HEK293T (cell line): ENCODE data around the gene TMEM17.
"Not testable (repeated sequence)": the region's sequence is repeated elsewhere in the genome, so short reads cannot be mapped to it uniquely, and the experiment has no call there.

ENCODE experiments used
- CTCF ChIA-PET: fragments of 350-600 bp; formaldehyde crosslinking; extraction: SDS; loops from one replicate; lab custom pipeline; 2021; ENCODE audit warnings: antibody characterized with exemption, inconsistent platforms; lab: Yijun Ruan, JAX
- POLR2A ChIA-PET: fragments of 350-600 bp; formaldehyde crosslinking; extraction: SDS; loops from one replicate; lab custom pipeline; 2020; ENCODE audit warnings: antibody characterized with exemption, inconsistent platforms; lab: Yijun Ruan, JAX
- DNase-seq: peaks from one replicate; pipeline ENCODE4 v3.0.0; 2012; ENCODE audit warnings: mixed read lengths; ENCODE audit errors: extremely low spot score
- ARNT ChIP-seq: fragments of 450-650 bp; IDR thresholded peaks from 2 replicates; pipeline ENCODE4 v1.6.1; 2017; ENCODE audit warnings: mild to moderate bottlenecking
- BHLHE40 ChIP-seq: fragments of 450-650 bp; IDR thresholded peaks from 2 replicates; pipeline ENCODE4 v1.6.1; 2016; ENCODE audit warnings: mild to moderate bottlenecking, moderate library complexity, borderline replicate concordance
- CTBP1 ChIP-seq: fragments of 450-650 bp; IDR thresholded peaks from 2 replicates; pipeline ENCODE4 v1.6.1; 2016; ENCODE audit warnings: borderline replicate concordance
- ELF4 ChIP-seq: fragments of 450-650 bp; IDR thresholded peaks from 2 replicates; pipeline ENCODE4 v1.6.1; 2017; ENCODE audit warnings: antibody characterized with exemption
- FOXA1 ChIP-seq: fragments of 450-650 bp; IDR thresholded peaks from 2 replicates; pipeline ENCODE4 v1.6.1; 2016; ENCODE audit warnings: mild to moderate bottlenecking
- FOXK2 ChIP-seq: fragments of 450-650 bp; IDR thresholded peaks from 2 replicates; pipeline ENCODE4 v1.6.1; 2016; ENCODE audit warnings: mild to moderate bottlenecking
- FOXM1 ChIP-seq: fragments of 450-650 bp; IDR thresholded peaks from 2 replicates; pipeline ENCODE4 v1.6.1; 2017; ENCODE audit warnings: mild to moderate bottlenecking, borderline replicate concordance
- HDGF ChIP-seq: fragments of 450-650 bp; IDR thresholded peaks from 2 replicates; pipeline ENCODE4 v1.6.1; 2017; ENCODE audit warnings: antibody characterized with exemption, borderline replicate concordance
- L3MBTL2 ChIP-seq: fragments of 450-650 bp; conservative IDR thresholded peaks from 2 replicates; pipeline ENCODE4 v1.6.1; 2016; ENCODE audit warnings: mild to moderate bottlenecking
- LEF1 ChIP-seq: fragments of 450-650 bp; IDR thresholded peaks from 2 replicates; pipeline ENCODE4 v1.6.1; 2017; ENCODE audit warnings: mild to moderate bottlenecking, borderline replicate concordance
- NFRKB ChIP-seq: fragments of 450-650 bp; IDR thresholded peaks from 2 replicates; pipeline ENCODE4 v1.6.1; 2016; ENCODE audit warnings: mild to moderate bottlenecking, moderate library complexity
- SP1 ChIP-seq: fragments of 450-650 bp; IDR thresholded peaks from 2 replicates; pipeline ENCODE4 v1.6.1; 2017
- SUZ12 ChIP-seq: fragments of 450-650 bp; IDR thresholded peaks from 2 replicates; pipeline ENCODE4 v1.6.1; 2016; ENCODE audit warnings: mild to moderate bottlenecking
- TARDBP ChIP-seq: fragments of 450-650 bp; IDR thresholded peaks from 2 replicates; pipeline ENCODE4 v1.6.1; 2016
- ZNF384 ChIP-seq: fragments of 450-650 bp; IDR thresholded peaks from 2 replicates; pipeline ENCODE4 v1.6.1; 2016
- TF ChIP-seq, protein P1 (sequence below): fragments of 450-650 bp; IDR thresholded peaks from 2 replicates; pipeline ENCODE4 v1.6.1; 2016

Gene TMEM17

DNA sequence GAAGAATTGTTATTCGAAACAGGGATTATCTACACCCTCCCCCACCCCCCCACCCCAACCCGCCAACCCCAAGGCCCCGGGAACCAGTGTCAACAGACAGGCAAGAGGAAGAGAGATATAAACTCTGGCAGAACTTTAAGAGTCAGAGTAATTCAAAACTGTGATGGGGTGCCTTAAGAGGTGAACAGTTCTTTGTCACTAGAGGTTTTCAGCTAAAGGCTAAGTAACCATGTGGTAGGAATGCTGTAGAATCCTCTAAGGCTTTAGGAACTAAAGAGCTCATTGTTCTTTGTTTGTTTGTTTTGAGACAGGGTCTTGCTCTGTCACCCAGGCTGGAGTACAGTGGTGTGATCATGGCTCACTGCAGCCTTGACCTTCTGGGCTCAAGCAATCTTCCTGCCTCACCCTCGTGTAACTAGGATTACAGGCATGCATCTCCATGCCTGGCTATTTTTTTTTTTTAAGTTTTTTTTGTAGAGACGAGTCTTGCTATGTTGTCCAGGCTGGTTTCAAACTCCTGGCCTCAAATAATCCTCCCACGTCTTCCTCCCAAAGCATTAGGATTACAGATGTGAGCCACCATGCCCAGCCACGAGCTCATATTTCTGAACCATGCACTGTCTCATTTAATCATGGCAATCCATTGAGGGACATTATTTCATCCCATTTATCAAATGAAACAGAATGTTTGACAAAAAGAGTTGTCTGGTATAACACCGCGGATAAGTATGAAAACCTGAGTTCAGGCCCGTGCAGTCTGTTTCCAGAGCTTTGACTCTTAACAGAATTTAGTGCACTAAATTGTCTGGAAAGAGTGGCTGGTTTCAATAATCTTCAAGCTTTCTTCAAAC is 20.8 kb upstream of the TMEM17 start:
- POLR2A ChIA-PET: no interaction called here

DNA sequence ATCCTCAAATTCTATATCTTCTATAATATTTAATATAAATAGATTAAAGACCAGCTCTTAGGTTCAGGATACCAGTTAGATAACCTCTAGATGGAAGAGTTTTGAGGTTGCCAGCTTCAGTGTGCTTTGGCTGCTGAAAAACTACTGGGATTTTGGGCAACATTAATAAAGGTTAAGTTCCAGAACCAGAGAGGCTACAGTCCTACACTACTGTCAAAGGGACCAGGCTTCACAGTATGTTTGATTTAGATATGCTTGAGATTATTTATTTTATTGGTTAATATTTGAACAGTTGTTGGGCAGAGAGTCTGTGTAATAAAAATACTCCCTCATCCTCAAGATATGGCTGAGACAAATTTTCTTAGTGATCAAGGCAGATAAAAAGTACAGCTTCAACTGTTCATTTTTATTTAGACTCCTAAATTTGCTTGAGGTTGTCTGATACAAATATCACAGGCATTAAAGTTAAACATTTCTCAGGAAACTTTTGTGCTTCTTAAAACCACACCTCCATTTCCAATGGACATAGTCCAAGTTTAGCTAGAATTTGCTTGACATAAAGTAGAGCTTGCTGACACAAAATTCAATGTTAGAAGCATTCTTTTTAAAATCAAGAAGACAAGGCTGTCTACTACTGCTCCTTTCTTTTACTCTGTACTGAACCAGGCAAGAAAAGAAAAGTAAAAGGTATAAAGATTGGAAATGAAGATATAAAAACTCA is 19.7 kb upstream of the TMEM17 start:
- DNase-seq: no peak
- CTCF ChIA-PET: no interaction called here
- POLR2A ChIA-PET: no interaction called here
- TF ChIP-seq BHLHE40 (no peak), ELF4 (no peak), FOXM1 (no peak)

More for the DNA sequence above, 20.8 kb upstream of the TMEM17 start:
- TF ChIP-seq NFRKB: no peak
- CTCF ChIA-PET: no interaction called here
- DNase-seq: no peak

DNA sequence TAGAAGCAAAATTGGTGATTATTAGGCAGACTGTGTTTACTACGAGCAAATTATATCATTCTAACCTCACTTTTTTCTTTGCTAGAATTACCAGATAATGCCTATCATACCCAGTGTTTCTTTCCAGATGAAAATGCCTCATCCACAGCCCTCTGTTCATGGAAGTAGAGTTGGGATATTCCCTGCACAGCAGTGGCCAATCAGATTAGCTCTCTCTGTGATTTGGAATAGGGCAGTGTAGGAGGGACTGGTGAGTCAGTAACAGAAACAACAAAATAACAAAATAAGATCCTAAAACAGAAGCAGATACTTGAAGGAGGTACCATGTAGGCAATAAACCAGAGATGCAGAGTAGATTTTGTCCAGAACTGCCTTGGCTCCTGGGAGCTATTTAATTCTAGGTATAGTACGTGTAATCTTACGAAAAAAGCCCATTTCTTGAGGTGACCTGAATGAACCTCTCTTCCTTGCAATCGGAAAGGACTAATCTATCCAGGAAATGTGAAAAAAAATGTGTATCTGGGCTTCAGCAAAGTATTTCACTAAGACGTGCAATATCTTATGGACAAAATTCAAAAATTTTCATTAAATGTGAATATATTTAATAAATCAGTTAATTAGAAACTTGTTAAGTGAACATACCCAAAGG is 18.4 kb upstream of the TMEM17 start:
- no peak for DNase-seq
- ChIA-PET POLR2A (no interaction called here), CTCF (no interaction called here)
- TF ChIP-seq FOXA1 (no peak), ARNT (no peak), ELF4 (no peak), NFRKB (no peak), BHLHE40 (no peak), TARDBP (no peak)
- TF ChIP-seq, protein P1, sequence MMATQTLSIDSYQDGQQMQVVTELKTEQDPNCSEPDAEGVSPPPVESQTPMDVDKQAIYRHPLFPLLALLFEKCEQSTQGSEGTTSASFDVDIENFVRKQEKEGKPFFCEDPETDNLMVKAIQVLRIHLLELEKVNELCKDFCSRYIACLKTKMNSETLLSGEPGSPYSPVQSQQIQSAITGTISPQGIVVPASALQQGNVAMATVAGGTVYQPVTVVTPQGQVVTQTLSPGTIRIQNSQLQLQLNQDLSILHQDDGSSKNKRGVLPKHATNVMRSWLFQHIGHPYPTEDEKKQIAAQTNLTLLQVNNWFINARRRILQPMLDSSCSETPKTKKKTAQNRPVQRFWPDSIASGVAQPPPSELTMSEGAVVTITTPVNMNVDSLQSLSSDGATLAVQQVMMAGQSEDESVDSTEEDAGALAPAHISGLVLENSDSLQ: no peak

DNA sequence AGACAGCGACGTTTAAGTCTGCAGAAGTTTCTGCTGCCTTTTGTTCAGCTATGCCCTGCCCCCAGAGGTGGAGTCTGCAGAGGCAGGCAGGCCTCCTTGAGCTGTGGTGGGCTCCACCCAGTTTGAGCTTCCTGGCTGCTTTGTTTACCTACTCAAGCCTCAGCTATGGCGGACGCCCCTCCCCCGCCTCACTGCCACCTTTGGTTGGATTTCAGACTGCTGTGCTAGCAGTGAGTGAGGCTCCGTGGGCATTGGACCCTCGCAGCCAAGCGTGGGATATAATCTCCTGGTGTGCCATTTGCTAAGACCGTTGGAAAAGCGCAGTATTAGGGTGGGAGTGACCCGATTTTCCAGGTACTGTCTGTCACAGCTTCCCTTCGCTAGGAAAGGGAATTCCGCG is 15.1 kb upstream of the TMEM17 start:
- CTCF ChIA-PET: not testable (repeated sequence)

DNA sequence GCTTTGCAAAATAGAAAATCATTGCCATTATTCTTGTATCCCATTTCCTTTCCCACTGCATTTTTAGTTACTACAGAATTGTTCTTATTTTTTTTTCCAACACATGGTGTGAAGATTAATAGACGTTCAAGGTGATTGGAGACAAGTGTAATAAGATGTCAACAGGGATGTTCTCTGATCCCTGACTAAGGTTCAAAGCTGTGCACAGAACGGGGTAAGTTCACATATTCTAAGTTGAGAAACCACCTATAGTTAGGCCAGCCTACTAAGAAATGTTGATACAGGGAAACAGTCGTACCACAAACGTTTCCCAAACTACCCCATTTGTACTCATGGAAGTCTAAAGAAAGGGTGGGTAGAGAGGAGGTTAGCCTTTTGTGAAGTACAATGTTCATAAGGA is 6.4 kb upstream of the TMEM17 start:
- no peak for DNase-seq
- ChIA-PET POLR2A (no interaction called here), CTCF (no interaction called here)
- TF ChIP-seq, protein P1: no peak
- TF ChIP-seq CTBP1: no peak
- TF ChIP-seq FOXK2: no peak

More for the DNA sequence above, 15.1 kb upstream of the TMEM17 start:
- POLR2A ChIA-PET, DNase-seq: not testable (repeated sequence)

DNA sequence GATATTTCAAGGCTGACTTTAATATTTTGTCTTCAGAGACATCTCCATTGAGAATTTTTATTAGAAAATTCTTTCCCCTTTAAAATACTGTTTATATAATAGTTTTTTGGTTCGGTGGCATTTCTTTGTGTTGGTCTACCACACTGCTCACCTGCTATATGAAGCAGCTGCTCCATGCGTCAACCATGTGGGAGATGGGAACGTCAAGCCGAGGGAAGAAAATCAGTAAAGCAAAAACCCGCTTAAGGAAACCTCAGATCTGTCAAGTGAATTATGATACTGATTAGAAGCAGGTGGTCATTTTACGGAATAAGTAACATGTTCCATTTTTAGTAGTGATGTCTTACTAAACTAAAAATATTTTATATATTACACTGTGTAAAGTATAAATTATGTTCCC is 5.6 kb upstream of the TMEM17 start:
- no peak for DNase-seq
- TF ChIP-seq CTBP1 (no peak), TARDBP (no peak), L3MBTL2 (no peak), BHLHE40 (no peak), FOXM1 (no peak), HDGF (no peak), SUZ12 (no peak), ZNF384 (no peak), ELF4 (no peak), ARNT (no peak), LEF1 (no peak), FOXA1 (no peak), FOXK2 (no peak), NFRKB (no peak), SP1 (no peak)
- TF ChIP-seq, protein P1: no peak
- CTCF ChIA-PET: no interaction called here
- POLR2A ChIA-PET: no interaction called here

DNA sequence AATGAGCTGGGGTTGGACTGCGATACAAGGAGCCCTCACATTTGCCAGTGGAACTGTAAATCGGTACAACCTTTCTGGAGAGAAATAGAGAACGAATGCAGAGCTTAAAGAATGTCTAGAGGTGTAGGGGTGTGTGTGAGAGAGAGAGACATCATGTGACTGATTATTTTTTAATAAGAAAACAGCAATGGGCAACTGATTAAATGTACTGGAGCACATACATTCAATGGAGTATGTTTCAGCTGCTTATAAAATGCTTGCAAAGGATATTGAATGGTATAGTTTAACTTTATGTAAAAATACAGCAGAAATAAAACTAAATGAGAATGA is 391 bp upstream of the TMEM17 start:
- CTCF ChIA-PET: no interaction called here
- TF ChIP-seq, protein P1: no peak
- TF ChIP-seq FOXM1 (no peak), LEF1 (no peak), SP1 (no peak), L3MBTL2 (peak; percentile 35), ZNF384 (no peak)
- no peak for DNase-seq
- POLR2A ChIA-PET: interaction anchor here (0.9 to 1.7 kb wide), 7 partner anchors 8 to 52 kb away, joined by 3 to 10 read pairs (median 3); no protein-coding TSS in a partner anchor
